K562 treated with DMSO at 1 percent for 48 hours (cell line): Measurements from ENCODE around the gene FAAP20. TPM values are rescaled to one million over a fixed set of nuclear protein-coding genes. Genes with fewer than 3 reads are reported as not detected.

Source experiments
- total RNA-seq: library from RNA; unstranded; fragments of 300-600 nt; gene quantifications from 2 replicates; pipeline ENCODE4 v1.2.3, GENCODE V29; 2022; ENCODE audit warnings: low replicate concordance; ENCODE audit errors: extremely low read depth

Gene FAAP20, protein sequence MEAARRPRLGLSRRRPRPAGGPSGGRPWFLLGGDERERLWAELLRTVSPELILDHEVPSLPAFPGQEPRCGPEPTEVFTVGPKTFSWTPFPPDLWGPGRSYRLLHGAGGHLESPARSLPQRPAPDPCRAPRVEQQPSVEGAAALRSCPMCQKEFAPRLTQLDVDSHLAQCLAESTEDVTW
- total RNA-seq: not detected in 2 replicates

DNA sequence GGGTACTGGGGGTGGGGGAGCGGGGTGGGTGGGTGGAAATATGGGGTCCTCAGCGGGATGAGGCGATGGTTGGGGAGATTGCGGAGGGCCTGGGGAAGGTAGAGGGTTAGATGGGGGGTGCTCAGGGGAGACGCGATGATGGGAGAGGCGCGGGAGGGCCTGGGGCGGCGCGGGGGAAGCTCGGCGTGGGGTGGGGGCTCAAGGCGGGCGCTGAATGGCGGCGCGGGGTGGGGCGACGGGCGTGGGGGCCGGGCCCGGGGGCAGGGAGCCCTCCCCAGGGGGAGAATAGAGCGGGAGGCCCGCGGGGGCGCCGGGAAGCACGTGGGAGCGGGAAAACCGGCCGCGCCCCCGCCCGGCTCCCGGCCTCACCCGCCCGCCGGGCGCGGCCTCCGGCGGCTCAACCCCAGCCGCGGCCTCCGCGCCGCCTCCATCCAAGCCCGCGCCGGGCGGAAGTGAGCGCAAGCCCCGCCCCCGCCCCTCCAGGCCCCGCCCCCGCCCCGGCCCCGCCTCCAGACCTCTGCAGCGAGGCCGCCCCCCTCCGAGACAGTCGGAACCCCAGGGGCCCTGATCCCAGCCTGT lies at the start of gene FAAP20:
Gene FAAP20, minus strand, starts transcription at position 454 of the 579 bp plus-strand sequence. Its CDS starts 23 bp downstream, at position 431.

DNA sequence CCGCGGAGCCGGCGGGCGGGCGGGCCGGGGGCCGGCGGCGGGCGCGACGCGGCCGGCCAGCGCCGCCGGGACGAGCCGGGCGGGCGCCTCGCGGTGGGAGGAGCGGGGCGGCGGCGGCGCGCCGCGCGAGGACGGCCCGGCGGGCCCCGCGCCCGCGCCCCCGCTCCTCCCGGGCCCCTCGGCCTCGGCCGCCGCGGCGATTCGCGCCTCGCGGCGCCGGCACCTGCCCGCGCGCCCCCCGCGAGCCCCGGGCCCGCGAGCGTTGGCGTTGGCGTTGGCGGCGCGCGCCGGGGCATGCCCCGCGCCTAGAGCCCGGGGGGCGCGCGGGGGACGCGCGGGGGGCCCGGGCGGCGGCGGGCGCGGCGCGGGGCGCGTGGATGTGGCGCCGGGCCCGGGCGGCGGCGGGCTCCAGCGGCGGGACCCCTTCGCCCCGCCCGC lies 33.6 kb upstream of the FAAP20 start, which contains the start of gene SKI:
Gene SKI, plus strand, starts transcription at position 163 of the 438 bp plus-strand sequence. CDS start 448 bp downstream, outside the sequence.

Other genes with a start within 250 kb of the FAAP20 start
- gene CFAP74, start 191.0 kb downstream of the FAAP20 start, total RNA-seq: not detected in 2 replicates
- not detected in 2 replicates for gene GABRD, start 175.4 kb downstream of the FAAP20 start, total RNA-seq
- gene PRKCZ, start 144.4 kb downstream of the FAAP20 start, total RNA-seq: not detected in 2 replicates
- not detected in 2 replicates for gene SKI, start 33.5 kb upstream of the FAAP20 start, total RNA-seq
- not detected in 2 replicates for gene MORN1, start 196.8 kb upstream of the FAAP20 start, total RNA-seq
- not detected in 2 replicates for gene RER1, start 197.1 kb upstream of the FAAP20 start, total RNA-seq
- gene PEX10, start 217.8 kb upstream of the FAAP20 start, total RNA-seq: not detected in 2 replicates